Endothelial cell of coronary artery (primary cell): ENCODE measurements around the gene CXorf49. TPM values are rescaled to one million over a fixed set of nuclear protein-coding genes. Genes with fewer than 3 reads are reported as not detected.

Experiments used
- total RNA-seq: library from RNA; depleted of rRNA; stranded (reverse); fragments of >200 nt; gene quantifications from 2 replicates; pipeline ENCODE4 v1.2.3, GENCODE V29; 2014

CXorf49 gene
- total RNA-seq, result not detected in 2 replicates

DNA sequence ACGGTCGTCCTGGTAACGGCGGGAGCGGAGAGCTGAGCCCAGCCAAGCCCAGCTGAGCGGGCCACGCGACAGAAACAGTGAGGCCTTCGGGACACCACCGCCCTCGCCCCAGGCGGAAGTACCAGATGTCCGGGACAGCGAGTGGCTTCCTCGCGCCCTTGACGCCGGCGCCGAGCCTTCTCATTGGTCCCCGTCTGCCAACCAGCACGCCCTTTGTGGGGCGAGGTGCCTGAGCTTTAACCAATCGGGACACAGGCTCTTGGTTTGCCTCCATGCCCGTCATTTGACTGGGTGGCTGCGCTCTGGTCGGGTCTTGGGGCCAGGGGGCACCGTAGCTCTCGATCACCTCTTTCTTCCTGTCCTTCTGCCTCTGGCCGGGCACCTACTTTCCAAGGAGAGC lies at the start of gene CXorf49:
Gene CXorf49, minus strand, starts transcription at position 101 of the 400 bp plus-strand sequence. CDS start 134 bp downstream, outside the sequence.

GRCh38 chrX:71763049-71763448 lies 45.0 kb upstream of the CXorf49 start, which contains the start of gene CXorf49B:
CXorf49B (plus strand) TSS chrX:71763349; CDS start chrX:71763424, 75 bp downstream.

DNA sequence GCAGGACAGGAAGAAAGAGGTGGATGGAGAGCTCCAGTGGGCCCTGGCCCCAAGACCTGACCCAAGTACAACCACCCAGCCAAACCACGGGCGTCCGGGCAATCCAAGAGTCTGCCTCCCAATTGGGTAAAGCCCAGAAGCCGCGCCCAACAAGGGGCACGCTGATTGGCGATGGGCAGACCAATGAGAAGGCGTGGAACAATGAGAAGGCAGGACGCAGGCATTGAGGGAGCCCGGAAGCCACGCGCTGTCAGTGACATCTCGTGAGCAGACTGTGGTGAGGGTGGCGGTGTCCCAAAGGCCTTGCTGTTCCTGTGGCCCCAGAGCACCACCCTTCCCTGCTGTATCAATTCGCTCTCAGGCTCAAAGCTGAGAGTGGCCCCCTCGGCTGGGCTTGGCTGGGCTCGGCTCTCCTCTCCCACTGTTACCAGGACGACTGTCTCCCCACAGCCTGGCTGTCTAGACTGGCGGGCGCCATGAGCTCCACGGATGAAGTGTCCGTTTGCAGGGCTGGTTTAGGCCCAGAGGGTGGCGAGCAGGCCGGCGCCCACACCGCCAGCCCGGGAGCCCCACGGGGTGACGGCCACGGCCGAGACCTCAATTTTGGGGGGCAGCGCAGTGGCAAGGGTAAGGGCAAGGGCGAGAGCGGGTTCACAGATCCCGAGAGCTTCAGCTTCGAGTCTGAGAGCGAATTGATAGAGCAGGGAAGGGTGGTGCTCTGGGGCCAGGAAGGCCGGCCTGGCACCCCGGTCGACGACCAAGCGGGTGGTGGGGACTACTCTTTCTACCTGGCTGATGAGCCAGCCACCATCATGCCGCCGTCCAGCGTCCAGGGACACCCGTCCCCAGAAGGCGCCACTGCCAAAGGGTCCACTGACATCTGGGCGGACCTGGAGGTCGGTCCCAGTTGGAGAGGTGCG lies 50.5 kb downstream of the CXorf49 start, which contains the start of gene LOC101059915:
Gene LOC101059915, plus strand, starts transcription at position 219 of the 920 bp plus-strand sequence.

Other genes starting within 250 kb of the CXorf49 start
- 63.0 and 98.5 TPM in 2 replicates for gene OGT, start 185.2 kb downstream of the CXorf49 start, total RNA-seq
- 0.99 and 2.7 TPM in 2 replicates for gene GCNA, start 139.8 kb downstream of the CXorf49 start, total RNA-seq
- gene CXCR3, start 99.8 kb downstream of the CXorf49 start, total RNA-seq, result not detected in 2 replicates
- not detected in 2 replicates for gene CXorf49B, start 45.1 kb upstream of the CXorf49 start, total RNA-seq
- 21.1 and 21.6 TPM in 2 replicates for gene NHSL2, start 192.6 kb upstream of the CXorf49 start, total RNA-seq